Stomach (tissue), 9 donors: Measurements from ENCODE around the gene PHKA1. TPM values are rescaled to one million over a fixed set of nuclear protein-coding genes. Genes with fewer than 3 reads are reported as not detected.
"Not testable (repeated sequence)": the region's sequence is repeated elsewhere in the genome, so short reads cannot be mapped to it uniquely, and the experiment has no call there.

ENCODE experiments used
- DNase-seq, 2 donors: peaks; one replicate each; pipeline versions ENCODE4 v3.0.0 to v3.0.0-alpha.2; 2013 to 2019
- H3K27ac ChIP-seq, 5 donors: fragments of 200-600 bp in 4 of 5; sonication (generic) in 4 of 5; one replicate each; pipeline ENCODE4 v1.5.1; 2013 to 2019; ENCODE audit warnings: mild to moderate bottlenecking in 1 of 5, moderate library complexity in 1 of 5
- H3K27me3 ChIP-seq, 3 donors: fragments of 200-600 bp; sonication (generic); one replicate each; pipeline ENCODE4 v1.5.1; 2017 to 2019; ENCODE audit warnings: mixed run types in 1 of 3
- H3K36me3 ChIP-seq, 4 donors: fragments of 200-600 bp; sonication (generic); 1 replicate in 3 of 4; 2 replicates in 1 of 4; pipeline ENCODE4 v1.5.1; 2016 to 2019
- H3K4me1 ChIP-seq, 4 donors: fragments of 200-600 bp; sonication (generic); one replicate each; pipeline ENCODE4 v1.5.1; 2016 to 2019
- H3K4me3 ChIP-seq, 4 donors: fragments of 200-600 bp; sonication (generic) in 3 of 4; one replicate each; pipeline ENCODE4 v1.5.1; 2016 to 2019; ENCODE audit warnings: mild to moderate bottlenecking in 1 of 4
- H3K9me3 ChIP-seq, 4 donors: fragments of 200-600 bp; sonication (generic); one replicate each; pipeline ENCODE4 v1.5.1; 2016 to 2019
- CTCF ChIP-seq, 7 experiments: fragments of 450-650 bp in 4 of 7; fragments of 200-600 bp in 3 of 7; sonication (generic) in 3 of 7; IDR thresholded peaks; one replicate each; pipeline ENCODE4 v1.5.1; 2016 to 2019; ENCODE audit warnings: antibody characterized with exemption in 7 of 7, control low read depth in 2 of 7, mild to moderate bottlenecking in 1 of 7
- EP300 ChIP-seq: sonication (generic); formaldehyde crosslinking; IDR thresholded peaks from one replicate; pipeline ENCODE4 v1.6.1; 2017; ENCODE audit warnings: antibody characterized with exemption
- POLR2A ChIP-seq, 4 donors: fragments of 450-650 bp; IDR thresholded peaks; one replicate each; pipeline ENCODE4 v1.6.1; 2016; ENCODE audit warnings: antibody characterized with exemption in 4 of 4, control low read depth in 2 of 4, mild to moderate bottlenecking in 1 of 4, moderate library complexity in 1 of 4
- POLR2AphosphoS5 ChIP-seq, 3 donors: sonication (generic); formaldehyde crosslinking; IDR thresholded peaks; one replicate each; pipeline ENCODE4 v1.6.1; 2016; ENCODE audit warnings: antibody characterized with exemption in 3 of 3
- WGBS, 5 donors: extraction: QIAGEN DNeasy Blood & Tissue Kit in 3 of 5; methylation state at CpG; one replicate each; pipeline versions ENCODE4 v1.1.5 to v1.1.7; 2013 to 2018; 5-methylcytosine and 5-hydroxymethylcytosine counted together
- intact Hi-C: fragments of 100-400 bp; cut with DNase I; formaldehyde crosslinking; loops from one replicate; pipeline ENCODE4 v1.15.1; 2023; ENCODE audit warnings: low total_unique reads
- polyA plus RNA-seq, 3 donors: library from polyadenylated mRNA; stranded (reverse); fragments of 200-250 nt; gene quantifications; one replicate each; pipeline ENCODE4 v1.2.3, GENCODE V29; 2013
- total RNA-seq, 5 donors: library from RNA; depleted of rRNA; stranded (reverse); fragments of >200 nt; gene quantifications; one replicate each; pipeline versions ENCODE4 v1.1.0 to v1.2.3, GENCODE V29; 2014 to 2016
- donor health status: healthy with polysubstance abuse.
- donor health status: Bipolar disorder and iron deficiency.
- donor health status: healthy.

PHKA1 gene
- total and polyA plus RNA-seq, 8 donors = 2.0 to 13.4 (median 4.4) TPM

GRCh38 chrX:72676465-72676864 is 37.6 kb downstream of the PHKA1 start:
- Histone ChIP-seq H3K27me3 (no peaks in the 10 kb centered on the region), H3K27ac (no peak overlapping the region), H3K4me1 (no peaks in the 10 kb centered on the region), H3K36me3 (peaks cover 0 to 8% (median 0%) of the 10 kb centered on the region in 4 donors), H3K4me3 (no peak overlapping the region), H3K9me3 (peaks cover 0 to 5% (median 2%) of the 10 kb centered on the region in 4 donors)
- 89 to 100% (median 95%) methylated on average over 2 of the region's 2 CpGs for WGBS, 5 donors
- no peak for DNase-seq
- intact Hi-C loops = no loop called here
- TF ChIP-seq EP300 = no peak
- TF ChIP-seq POLR2A (IDR thresholded peaks at IDR 0.05) = no peak
- no peak for TF ChIP-seq CTCF (IDR thresholded peaks at IDR 0.05)
- TF ChIP-seq POLR2AphosphoS5 (IDR thresholded peaks at IDR 0.05) = no peak

- DNase-seq = not testable (repeated sequence)
Measured at GRCh38 chrX:72673951-72674350, 40.2 kb downstream of the PHKA1 start.

GRCh38 chrX:72669508-72669907 is 44.6 kb downstream of the PHKA1 start:
- intact Hi-C loops, H3K4me3 ChIP-seq, H3K4me1 ChIP-seq, H3K36me3 ChIP-seq, H3K27ac ChIP-seq, H3K27me3 ChIP-seq, H3K9me3 ChIP-seq, DNase-seq: not testable (repeated sequence)
- WGBS, 5 donors = 96 to 100% (median 98%) methylated on average over 4 of the region's 5 CpGs; no CpG with 5 or more reads in 1 of the 5 donors

More at GRCh38 chrX:72673951-72674350, 40.2 kb downstream of the PHKA1 start:
- H3K4me1 ChIP-seq, H3K4me3 ChIP-seq, H3K9me3 ChIP-seq, H3K36me3 ChIP-seq, H3K27me3 ChIP-seq, H3K27ac ChIP-seq, intact Hi-C loops: not testable (repeated sequence)
- 90 to 100% (median 93%) methylated on average over 1 of the region's 1 CpG for WGBS, 5 donors

GRCh38 chrX:72666451-72666850 is 47.7 kb downstream of the PHKA1 start:
- H3K9me3 ChIP-seq = peaks cover 0 to 6% (median 0%) of the 10 kb centered on the region in 4 donors
- no peaks in the 10 kb centered on the region for H3K36me3 ChIP-seq
- DNase-seq = no peak
- H3K27me3 ChIP-seq = no peaks in the 10 kb centered on the region
- no peak overlapping the region for H3K27ac ChIP-seq
- H3K4me1 ChIP-seq = no peaks in the 10 kb centered on the region
- intact Hi-C loops = no loop called here
- no peak overlapping the region for H3K4me3 ChIP-seq
- no peak for TF ChIP-seq EP300
- no peak for TF ChIP-seq POLR2AphosphoS5 (IDR thresholded peaks at IDR 0.05)
- TF ChIP-seq POLR2A (IDR thresholded peaks at IDR 0.05) = no peak
- TF ChIP-seq CTCF (IDR thresholded peaks at IDR 0.05) = no peak

GRCh38 chrX:72663737-72664136 is 50.4 kb downstream of the PHKA1 start:
- H3K27ac ChIP-seq = no peak overlapping the region
- no peaks in the 10 kb centered on the region for H3K36me3 ChIP-seq
- H3K27me3 ChIP-seq = no peaks in the 10 kb centered on the region
- no peak for DNase-seq
- TF ChIP-seq EP300 = no peak
- no peak for TF ChIP-seq POLR2A (IDR thresholded peaks at IDR 0.05)
- no peak for TF ChIP-seq POLR2AphosphoS5 (IDR thresholded peaks at IDR 0.05)
- no peak for TF ChIP-seq CTCF (IDR thresholded peaks at IDR 0.05)
- no peak overlapping the region for H3K4me3 ChIP-seq
- no peaks in the 10 kb centered on the region for H3K4me1 ChIP-seq
- peaks cover 0 to 6% (median 0%) of the 10 kb centered on the region in 4 donors for H3K9me3 ChIP-seq
- intact Hi-C loops = no loop called here
